ENCODE measurements around the gene RAB11FIP4.

The RAB11FIP4 gene

GRCh38 chr17:31491376-31492131 is 100.1 kb downstream of the RAB11FIP4 start:
- H3K4me2 ChIP-seq (ENCODE audit: insufficient read depth, low read length) = no peak overlapping the region
- peaks cover 30% of the 10 kb centered on the region for H3K27me3 ChIP-seq (ENCODE audit: insufficient read depth, low read length, poor library complexity)
- no peaks in the 10 kb centered on the region for H3K36me3 ChIP-seq (ENCODE audit: insufficient read depth, low read length)
- H3K9ac ChIP-seq (ENCODE audit: low read depth, low read length) = no peak overlapping the region
- DNase-seq (no peak), ATAC-seq (ENCODE audit: insufficient read depth, low read depth) (no peak)
- no peaks in the 10 kb centered on the region for H3K9me3 ChIP-seq (ENCODE audit: insufficient read depth, low read length, severe bottlenecking)
- H4K20me1 ChIP-seq (ENCODE audit: insufficient read depth, low read length) = no peaks in the 10 kb centered on the region; the same call in 1 of the 2 replicates
- no peak for TF ChIP-seq EZH2 (IDR thresholded peaks at IDR 0.05; ENCODE audit: borderline replicate concordance, low read depth, low read length, severe bottlenecking)
- TF ChIP-seq CTCF (IDR thresholded peaks at IDR 0.05; ENCODE audit: borderline replicate concordance, extremely low read depth, low read length, poor library complexity, severe bottlenecking) = no peak
- no peaks in the 10 kb centered on the region for H3K79me2 ChIP-seq (ENCODE audit: insufficient read depth, low read length)
- H3K4me1 ChIP-seq (ENCODE audit: insufficient read depth, low read length) = peaks cover 8% of the 10 kb centered on the region; the same call in 1 of the 2 replicates
- H3K4me3 ChIP-seq (ENCODE audit: low read depth in 1 of 2, low read length in 2 of 2) = no peak overlapping the region
- no peak overlapping the region for H2AFZ ChIP-seq (ENCODE audit: low read depth, low read length)
- H3K27ac ChIP-seq (ENCODE audit: low read length) = no peak overlapping the region

- H3K27ac ChIP-seq (ENCODE audit: low read length) = no peak overlapping the region
- TF ChIP-seq CTCF (IDR thresholded peaks at IDR 0.05; ENCODE audit: borderline replicate concordance, extremely low read depth, low read length, poor library complexity, severe bottlenecking) (no peak), EZH2 (IDR thresholded peaks at IDR 0.05; ENCODE audit: borderline replicate concordance, low read depth, low read length, severe bottlenecking) (no peak)
- no peaks in the 10 kb centered on the region for H3K9me3 ChIP-seq (ENCODE audit: insufficient read depth, low read length, severe bottlenecking)
- DNase-seq (no peak), ATAC-seq (ENCODE audit: insufficient read depth, low read depth) (no peak)
- no peaks in the 10 kb centered on the region for H3K36me3 ChIP-seq (ENCODE audit: insufficient read depth, low read length)
- H3K4me1 ChIP-seq (ENCODE audit: insufficient read depth, low read length) = peaks cover 8% of the 10 kb centered on the region; the same call in 1 of the 2 replicates
- no peak overlapping the region for H3K4me2 ChIP-seq (ENCODE audit: insufficient read depth, low read length)
- H3K79me2 ChIP-seq (ENCODE audit: insufficient read depth, low read length) = no peaks in the 10 kb centered on the region
- no peaks in the 10 kb centered on the region for H4K20me1 ChIP-seq (ENCODE audit: insufficient read depth, low read length)
- no peak overlapping the region for H3K4me3 ChIP-seq (ENCODE audit: low read depth in 1 of 2, low read length in 2 of 2)
- H3K27me3 ChIP-seq (ENCODE audit: insufficient read depth, low read length, poor library complexity) = peaks cover 27% of the 10 kb centered on the region
- H2AFZ ChIP-seq (ENCODE audit: low read depth, low read length) = no peak overlapping the region
- no peak overlapping the region for H3K9ac ChIP-seq (ENCODE audit: low read depth, low read length)
These were observed 100.7 kb downstream of the RAB11FIP4 start for GRCh38 chr17:31492206-31492605.

GRCh38 chr17:31492880-31493655 is 101.6 kb downstream of the RAB11FIP4 start:
- H3K79me2 ChIP-seq (ENCODE audit: insufficient read depth, low read length) = no peaks in the 10 kb centered on the region
- H3K27me3 ChIP-seq (ENCODE audit: insufficient read depth, low read length, poor library complexity) = peaks cover 28% of the 10 kb centered on the region
- no peak overlapping the region for H3K4me3 ChIP-seq (ENCODE audit: low read depth in 1 of 2, low read length in 2 of 2)
- H2AFZ ChIP-seq (ENCODE audit: low read depth, low read length) = no peak overlapping the region
- no peaks in the 10 kb centered on the region; the same call in 1 of the 2 replicates for H4K20me1 ChIP-seq (ENCODE audit: insufficient read depth, low read length)
- H3K4me1 ChIP-seq (ENCODE audit: insufficient read depth, low read length) = 0 out of 2 replicates have a peak, but pooled peaks cover 2% of the 10 kb centered on the region
- DNase-seq = no peak
- no peaks in the 10 kb centered on the region for H3K36me3 ChIP-seq (ENCODE audit: insufficient read depth, low read length)
- H3K27ac ChIP-seq (ENCODE audit: low read length) = no peak overlapping the region
- TF ChIP-seq CTCF (IDR thresholded peaks at IDR 0.05; ENCODE audit: borderline replicate concordance, extremely low read depth, low read length, poor library complexity, severe bottlenecking) = no peak
- TF ChIP-seq EZH2 (IDR thresholded peaks at IDR 0.05; ENCODE audit: borderline replicate concordance, low read depth, low read length, severe bottlenecking) = no peak
- no peak overlapping the region for H3K9ac ChIP-seq (ENCODE audit: low read depth, low read length)
- no peaks in the 10 kb centered on the region for H3K9me3 ChIP-seq (ENCODE audit: insufficient read depth, low read length, severe bottlenecking)
- ATAC-seq (ENCODE audit: insufficient read depth, low read depth) = no peak
- H3K4me2 ChIP-seq (ENCODE audit: insufficient read depth, low read length) = no peak overlapping the region
